HepG2 (cell line): ENCODE measurements around the gene NNMT.

ENCODE experiments used
- FOXM1 ChIP-seq: sonication (generic); formaldehyde crosslinking; IDR thresholded peaks from 2 replicates; pipeline ENCODE4 v1.5.0; 2020; ENCODE audit warnings: missing genetic modification reagents
- ZNF703 ChIP-seq: sonication (generic); formaldehyde crosslinking; IDR thresholded peaks from 2 replicates; pipeline ENCODE4 v1.5.1; 2020; ENCODE audit warnings: missing genetic modification reagents, mild to moderate bottlenecking, moderate library complexity, borderline replicate concordance
- TF ChIP-seq, protein P1 (sequence below): sonication (generic); formaldehyde crosslinking; IDR thresholded peaks from 2 replicates; pipeline ENCODE4 v1.8.1; 2023; ENCODE audit warnings: mild to moderate bottlenecking, missing genetic modification reagents
- TF ChIP-seq, protein P2 (sequence below): sonication (generic); formaldehyde crosslinking; IDR thresholded peaks from 2 replicates; pipeline ENCODE4 v1.5.0; 2020; ENCODE audit warnings: mild to moderate bottlenecking, missing genetic modification reagents, moderate library complexity
- TF ChIP-seq, protein P3 (sequence below): sonication (generic); formaldehyde crosslinking; IDR thresholded peaks from 2 replicates; pipeline ENCODE4 v1.5.0; 2020; ENCODE audit warnings: missing genetic modification reagents, mild to moderate bottlenecking, borderline replicate concordance

DNA sequence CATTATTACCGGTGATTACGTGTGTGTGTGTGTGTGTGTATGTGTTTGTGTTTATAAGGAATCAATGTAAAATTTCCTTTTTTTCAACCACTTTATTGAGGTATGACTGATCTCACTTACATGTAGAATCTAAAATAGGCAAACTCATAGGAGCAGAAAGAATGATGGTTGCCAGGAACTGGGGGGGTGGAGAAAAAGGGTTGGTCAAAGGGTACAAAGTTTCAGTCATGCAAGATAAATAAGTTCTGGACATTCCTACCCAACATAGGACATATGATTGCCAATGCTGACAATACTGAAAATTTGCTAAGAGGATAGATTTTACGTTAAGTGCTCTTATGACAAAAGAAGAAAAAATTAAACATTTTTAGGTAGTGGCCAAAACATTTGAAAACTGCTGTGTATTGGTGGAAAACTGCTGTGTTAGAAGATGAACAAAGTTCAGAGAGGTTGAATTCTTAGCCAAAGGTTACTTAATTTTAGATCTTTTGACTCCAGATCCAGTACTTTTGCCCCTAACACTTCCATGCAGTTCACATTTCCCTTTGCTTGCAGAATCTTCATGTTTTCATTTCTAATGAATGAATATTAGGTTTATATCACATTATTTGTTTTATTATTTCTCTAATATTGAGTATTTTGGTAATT, 49.5 kb downstream of the NNMT start:
- TF ChIP-seq, protein P1, sequence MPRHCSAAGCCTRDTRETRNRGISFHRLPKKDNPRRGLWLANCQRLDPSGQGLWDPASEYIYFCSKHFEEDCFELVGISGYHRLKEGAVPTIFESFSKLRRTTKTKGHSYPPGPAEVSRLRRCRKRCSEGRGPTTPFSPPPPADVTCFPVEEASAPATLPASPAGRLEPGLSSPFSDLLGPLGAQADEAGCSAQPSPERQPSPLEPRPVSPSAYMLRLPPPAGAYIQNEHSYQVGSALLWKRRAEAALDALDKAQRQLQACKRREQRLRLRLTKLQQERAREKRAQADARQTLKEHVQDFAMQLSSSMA (CRISPR knock-in tag), result no peak
- TF ChIP-seq, protein P2, sequence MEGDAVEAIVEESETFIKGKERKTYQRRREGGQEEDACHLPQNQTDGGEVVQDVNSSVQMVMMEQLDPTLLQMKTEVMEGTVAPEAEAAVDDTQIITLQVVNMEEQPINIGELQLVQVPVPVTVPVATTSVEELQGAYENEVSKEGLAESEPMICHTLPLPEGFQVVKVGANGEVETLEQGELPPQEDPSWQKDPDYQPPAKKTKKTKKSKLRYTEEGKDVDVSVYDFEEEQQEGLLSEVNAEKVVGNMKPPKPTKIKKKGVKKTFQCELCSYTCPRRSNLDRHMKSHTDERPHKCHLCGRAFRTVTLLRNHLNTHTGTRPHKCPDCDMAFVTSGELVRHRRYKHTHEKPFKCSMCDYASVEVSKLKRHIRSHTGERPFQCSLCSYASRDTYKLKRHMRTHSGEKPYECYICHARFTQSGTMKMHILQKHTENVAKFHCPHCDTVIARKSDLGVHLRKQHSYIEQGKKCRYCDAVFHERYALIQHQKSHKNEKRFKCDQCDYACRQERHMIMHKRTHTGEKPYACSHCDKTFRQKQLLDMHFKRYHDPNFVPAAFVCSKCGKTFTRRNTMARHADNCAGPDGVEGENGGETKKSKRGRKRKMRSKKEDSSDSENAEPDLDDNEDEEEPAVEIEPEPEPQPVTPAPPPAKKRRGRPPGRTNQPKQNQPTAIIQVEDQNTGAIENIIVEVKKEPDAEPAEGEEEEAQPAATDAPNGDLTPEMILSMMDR, result no peak
- TF ChIP-seq, protein P3, sequence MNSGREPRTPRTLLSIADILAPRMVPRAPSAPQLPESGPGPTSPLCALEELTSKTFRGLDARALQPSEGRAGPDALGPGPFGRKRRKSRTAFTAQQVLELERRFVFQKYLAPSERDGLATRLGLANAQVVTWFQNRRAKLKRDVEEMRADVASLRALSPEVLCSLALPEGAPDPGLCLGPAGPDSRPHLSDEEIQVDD (CRISPR knock-in tag), result no peak
- TF ChIP-seq ZNF703 (CRISPR knock-in tag) (no peak), FOXM1 (no peak)
